Stimulated activated CD8-positive, alpha-beta memory T cell treated with anti-CD3 and anti-CD28 coated beads, Interleukin-7, amount 100 ng/mL, for 24 hours (primary cell): ENCODE results near the gene PLXDC2.

ENCODE experiments used
- DNase-seq: peaks from one replicate; pipeline ENCODE4 v3.0.0-alpha.2; 2020; ENCODE audit warnings: low read depth

Gene PLXDC2

DNA sequence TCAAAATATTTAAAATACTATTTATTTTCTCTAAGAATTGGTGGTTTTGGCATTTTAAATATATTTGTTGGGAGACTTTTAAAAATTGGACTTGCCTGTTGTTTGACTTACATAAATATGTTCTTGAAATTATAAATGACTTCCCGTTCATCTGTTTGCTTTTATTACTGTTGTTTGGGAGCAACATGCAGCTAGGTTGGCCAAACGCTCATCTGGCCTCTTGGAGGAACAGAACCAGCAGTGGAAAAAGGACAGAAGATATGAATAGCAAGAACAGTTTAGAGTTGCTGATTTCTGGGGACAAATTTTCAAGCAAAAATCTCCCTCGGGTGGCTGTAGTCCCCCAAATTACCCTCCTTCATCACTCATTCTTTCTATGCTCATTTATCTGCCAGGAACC lies 41.6 kb downstream of the PLXDC2 start:
- DNase-seq: no peak

DNA sequence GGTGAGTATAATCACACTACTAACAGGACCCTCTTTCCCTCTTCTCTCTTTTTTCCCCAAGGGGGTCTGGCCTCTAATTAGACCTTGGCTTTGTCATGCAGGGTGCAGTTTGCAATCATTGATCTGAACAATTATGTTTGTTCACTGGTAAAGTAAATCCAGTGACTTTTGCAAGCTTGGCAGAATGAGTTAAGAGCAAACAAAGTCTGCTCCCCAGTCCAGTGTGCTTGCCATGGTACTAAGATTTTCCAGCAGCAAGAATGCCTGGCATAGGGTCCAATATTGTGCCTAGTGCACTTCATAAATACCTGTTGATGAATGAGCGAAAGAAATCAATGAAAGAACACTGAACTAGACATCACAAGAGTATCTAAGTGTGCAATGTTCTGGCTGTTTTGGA lies 43.9 kb downstream of the PLXDC2 start:
- DNase-seq: no peak

DNA sequence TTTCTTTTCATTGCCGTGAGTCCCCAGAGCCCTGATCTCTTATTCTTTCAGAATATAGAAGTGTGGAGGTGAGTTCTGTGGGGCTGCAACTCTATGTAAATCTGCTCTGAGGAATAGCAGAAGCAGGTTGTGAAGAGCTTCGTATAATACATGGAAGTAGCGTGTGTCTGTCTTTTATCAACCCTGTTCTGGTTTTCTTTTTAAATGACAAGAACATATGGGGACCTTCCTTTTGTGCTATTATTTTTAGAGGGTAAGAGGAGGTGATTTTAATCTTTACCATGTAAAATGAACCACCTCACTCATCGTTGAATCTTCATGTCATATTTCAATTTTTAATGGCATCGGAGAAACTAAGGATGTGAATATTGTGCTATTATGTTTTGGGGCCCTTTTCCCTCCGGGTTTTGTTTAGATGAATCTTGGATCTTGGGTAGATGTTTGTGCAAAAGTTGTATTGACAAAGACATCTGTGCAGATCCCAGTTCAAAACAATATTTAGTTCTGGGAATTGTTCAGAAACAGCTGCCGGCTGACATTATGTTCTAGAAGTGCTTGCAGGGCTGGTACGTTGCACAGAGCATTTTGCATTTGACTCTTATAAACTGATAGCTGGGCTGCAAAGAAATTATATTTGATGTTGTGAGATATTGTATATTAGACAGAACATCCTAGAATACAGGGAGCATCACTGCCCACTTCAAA lies 46.7 kb downstream of the PLXDC2 start:
- no peak for DNase-seq

DNA sequence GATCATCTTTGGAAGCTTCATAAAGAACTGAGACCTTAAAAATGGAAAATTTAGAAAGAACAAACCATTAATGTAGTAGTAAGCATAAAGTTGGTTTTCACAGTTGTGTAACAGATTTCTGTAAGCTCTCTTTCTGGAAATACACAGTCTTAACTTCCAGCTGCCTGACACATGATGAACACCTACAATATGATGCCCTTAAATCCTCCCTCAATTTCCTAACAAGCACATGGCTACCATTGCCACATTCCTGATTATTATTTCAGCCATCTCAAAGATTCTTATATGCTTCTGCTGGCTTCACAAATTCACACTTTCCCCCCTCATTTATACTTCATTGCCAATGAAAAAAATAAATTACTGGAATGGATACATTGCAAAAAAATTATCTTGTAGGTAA lies 49.4 kb downstream of the PLXDC2 start:
- no peak for DNase-seq

DNA sequence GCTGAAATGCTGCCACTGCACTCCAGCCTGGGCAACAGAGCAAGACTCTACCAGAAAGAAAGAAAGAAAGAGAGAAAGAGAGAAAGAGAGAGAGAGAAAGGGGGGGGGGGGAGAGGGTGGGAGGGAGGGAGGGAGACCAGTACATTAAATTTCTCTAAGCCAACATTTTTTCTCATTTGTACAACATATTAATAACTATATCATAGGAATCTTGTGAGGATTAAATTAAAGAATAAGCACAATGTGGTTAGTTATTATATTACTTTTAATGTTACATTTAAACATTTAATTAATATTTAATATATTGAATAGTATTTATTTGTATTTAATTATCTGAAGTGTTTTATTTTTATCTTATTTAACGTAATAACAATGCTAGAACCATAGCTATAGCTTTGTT lies 53.1 kb downstream of the PLXDC2 start:
- no peak for DNase-seq

GRCh38 chr10:19872504-19873271 lies 56.5 kb downstream of the PLXDC2 start:
- no peak for DNase-seq

DNA sequence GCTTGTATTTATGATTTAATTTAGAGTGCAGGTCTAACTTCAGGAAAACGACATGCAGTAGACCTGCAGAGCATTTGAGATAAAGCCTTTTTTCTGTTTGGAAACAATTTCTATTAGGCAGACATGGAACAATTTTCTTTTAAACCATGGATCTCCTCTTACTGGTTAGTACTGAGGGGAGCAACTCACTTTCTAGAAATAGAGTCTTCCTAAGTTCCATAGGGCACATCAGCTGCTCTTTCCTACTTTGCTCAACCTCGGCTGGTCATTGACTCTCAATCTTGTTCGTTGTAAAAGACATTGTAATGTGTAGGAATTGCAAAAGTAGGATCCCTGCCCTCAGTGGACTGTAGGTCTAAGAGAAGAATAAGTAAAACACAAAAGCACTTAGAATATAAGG lies 58.0 kb downstream of the PLXDC2 start:
- no peak for DNase-seq

DNA sequence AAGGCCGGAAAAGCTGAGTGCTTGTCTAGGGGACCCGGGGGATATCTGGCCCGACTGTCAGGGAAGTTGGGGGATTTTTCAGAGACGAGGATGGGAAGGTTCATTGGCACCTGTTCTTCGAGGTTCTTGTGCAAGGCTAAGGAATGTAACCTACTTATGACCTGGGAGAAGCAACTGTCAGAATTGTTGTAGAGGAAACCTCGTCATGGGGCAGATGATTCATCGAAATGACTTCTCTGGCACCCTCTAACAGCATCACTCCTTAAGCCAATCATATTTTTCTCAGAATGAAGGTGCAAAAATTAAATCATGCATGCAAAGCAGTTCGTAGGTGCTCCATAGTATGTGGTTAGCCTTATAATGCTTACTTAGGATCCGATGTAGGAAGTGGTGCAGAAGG lies 58.6 kb downstream of the PLXDC2 start:
- DNase-seq: no peak

DNA sequence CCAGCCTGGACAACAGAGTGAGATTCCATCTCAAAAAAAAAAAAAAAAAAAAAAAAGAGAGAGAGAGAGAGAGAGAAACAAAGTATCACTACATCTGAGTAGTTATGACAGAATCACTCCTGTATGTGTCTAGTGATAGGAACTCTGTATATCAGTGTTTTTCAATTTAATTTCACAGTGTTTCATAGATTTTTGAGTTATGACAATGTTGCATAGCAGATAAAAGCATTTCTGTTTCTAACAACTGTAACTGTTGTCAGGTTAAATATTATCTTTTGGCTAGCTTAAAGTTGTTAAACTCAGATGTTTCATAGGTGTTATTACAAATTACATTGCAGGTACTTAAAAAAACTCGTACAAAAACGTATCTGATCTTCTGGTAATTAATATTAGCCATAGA lies 60.3 kb downstream of the PLXDC2 start:
- no peak for DNase-seq

DNA sequence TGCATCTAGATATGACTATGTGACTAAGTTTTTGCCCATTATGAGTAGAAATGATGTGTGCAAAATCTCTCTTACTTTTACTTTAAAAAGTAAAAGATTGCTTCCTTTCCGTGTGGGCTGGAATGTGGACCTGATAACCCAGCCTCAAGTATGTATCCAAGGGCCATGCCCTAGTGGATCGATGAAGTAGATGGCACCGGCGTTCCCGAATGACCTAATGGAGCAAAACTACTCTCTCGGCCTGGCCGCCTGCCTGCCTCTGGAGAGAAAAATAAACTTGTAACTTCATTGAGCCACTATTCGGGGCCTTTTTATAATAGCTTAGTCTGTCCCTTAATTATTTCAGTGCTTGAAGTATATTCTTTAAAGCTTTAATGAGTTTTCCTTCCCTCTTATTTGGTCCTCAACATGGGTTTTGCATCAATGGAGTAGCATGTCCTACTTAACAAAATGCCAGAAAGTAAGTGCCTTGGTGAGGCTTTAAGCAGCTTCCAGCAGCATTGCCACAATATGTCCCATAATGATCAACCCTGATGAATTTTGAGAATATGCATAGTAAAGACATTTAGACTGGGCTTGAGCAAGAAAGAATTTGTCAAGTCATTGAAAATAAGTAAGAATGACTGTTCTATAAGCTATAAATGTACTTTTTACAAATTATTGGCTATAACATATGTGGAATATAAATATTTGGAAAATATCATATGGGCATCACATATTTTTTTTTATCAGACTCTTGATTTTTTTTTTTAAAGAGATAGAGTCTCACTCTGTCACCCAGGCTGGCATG lies 61.4 kb downstream of the PLXDC2 start:
- DNase-seq: no peak

DNA sequence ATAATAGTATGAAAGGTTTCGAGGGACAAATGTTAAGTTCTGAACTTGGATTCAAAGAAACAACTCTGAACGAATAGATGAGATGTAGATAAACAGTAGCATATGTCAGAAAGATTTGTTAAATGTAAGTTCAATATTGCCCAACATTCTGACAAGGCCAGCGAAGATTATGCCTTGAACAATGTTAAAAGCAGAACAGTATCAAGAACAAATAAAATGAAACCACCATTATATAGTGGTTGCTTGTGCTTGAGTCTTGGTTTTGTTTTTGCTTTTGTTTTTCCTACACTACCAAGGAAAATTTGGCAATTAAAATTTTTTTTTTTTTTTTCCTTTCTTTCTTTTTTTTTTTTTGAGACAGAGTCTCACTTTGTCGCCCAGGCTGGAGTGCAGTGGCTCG lies 66.4 kb downstream of the PLXDC2 start:
- DNase-seq: no peak

GRCh38 chr10:19888061-19888660 lies 71.9 kb downstream of the PLXDC2 start:
- DNase-seq: no peak

GRCh38 chr10:19889256-19889655 lies 73.0 kb downstream of the PLXDC2 start:
- no peak for DNase-seq

DNA sequence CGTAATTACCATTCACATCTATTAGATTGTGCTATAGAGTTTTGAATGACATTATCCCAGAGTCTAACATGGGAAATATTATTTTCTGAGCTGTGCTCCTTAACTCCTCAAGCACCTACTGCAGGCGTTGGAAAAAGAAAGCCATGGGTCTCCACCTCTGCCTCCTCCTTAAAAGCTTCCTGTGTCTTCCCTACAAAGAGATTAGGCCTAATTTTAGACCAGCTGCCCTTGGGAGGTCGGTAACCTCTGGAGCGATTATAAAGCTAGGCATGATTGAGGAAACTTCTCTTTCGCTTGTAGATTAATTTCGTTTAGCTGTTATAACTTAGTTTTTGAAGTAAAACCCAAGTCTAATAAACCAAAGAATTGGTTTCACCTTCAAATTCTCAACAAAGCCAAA lies 75.2 kb downstream of the PLXDC2 start:
- no peak for DNase-seq

DNA sequence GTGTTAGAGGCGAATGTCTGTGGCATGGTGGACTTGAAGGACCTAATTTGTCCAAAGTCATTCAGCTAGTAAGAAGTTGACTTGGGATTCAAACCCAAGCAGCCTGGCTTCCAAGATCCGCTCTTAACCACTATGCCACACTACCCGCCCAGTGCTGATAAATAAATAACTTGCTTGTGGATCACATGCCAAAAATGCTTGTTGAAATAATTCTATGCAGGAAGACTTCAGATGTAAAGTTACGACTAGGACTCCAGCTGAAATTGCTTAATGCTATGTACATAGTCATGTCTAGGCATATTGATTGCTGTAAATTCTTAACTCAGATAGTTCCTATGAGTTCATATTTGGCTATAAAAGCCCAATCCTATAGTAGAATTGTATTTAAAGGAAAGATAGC lies 76.0 kb downstream of the PLXDC2 start:
- DNase-seq: no peak

- no peak for DNase-seq
Measured at GRCh38 chr10:19892677-19893076, 76.4 kb downstream of the PLXDC2 start.

DNA sequence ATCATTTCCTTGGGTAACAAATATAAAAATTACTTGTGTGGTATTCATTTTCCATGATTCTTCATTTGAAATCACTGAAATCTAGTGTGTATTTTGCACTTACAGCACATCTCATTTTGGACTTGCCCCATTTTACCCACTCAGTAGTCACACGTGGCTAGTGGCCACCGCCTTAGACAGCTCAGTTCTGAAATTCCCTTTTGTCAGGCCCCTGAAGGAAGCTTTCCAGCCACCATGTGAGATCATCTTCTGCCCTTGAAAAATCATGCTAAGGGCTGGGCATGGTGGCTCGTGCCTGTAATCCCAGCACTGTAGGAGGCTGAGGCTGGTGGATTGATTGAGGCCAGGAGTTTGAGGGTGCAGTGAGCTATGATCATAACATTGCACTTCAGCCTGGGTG lies 79.3 kb downstream of the PLXDC2 start:
- no peak for DNase-seq

GRCh38 chr10:19902456-19902855 lies 86.2 kb downstream of the PLXDC2 start:
- DNase-seq: no peak

GRCh38 chr10:19904202-19904661 lies 88.0 kb downstream of the PLXDC2 start:
- DNase-seq: no peak

GRCh38 chr10:19906108-19906791 lies 90.0 kb downstream of the PLXDC2 start:
- no peak for DNase-seq

GRCh38 chr10:19908991-19909696 lies 92.9 kb downstream of the PLXDC2 start:
- DNase-seq: no peak
